Adipocyte (in vitro differentiated cells): ENCODE results near the gene SCGB3A2.
"Not testable (repeated sequence)": the region's sequence is repeated elsewhere in the genome, so short reads cannot be mapped to it uniquely, and the experiment has no call there.

ENCODE experiments used
- DNase-seq: peaks from one replicate; pipeline ENCODE4 v3.0.0-alpha.2; 2015; ENCODE audit warnings: low read depth
- H3K27me3 ChIP-seq: replicated peaks from 2 replicates; pipeline ENCODE4 v1.7.0; 2013; ENCODE audit warnings: mild to moderate bottlenecking, low read length, moderate library complexity; ENCODE audit not compliant: control insufficient read depth, insufficient read depth
- H3K36me3 ChIP-seq: 2 replicates; pipeline ENCODE4 v1.7.0; 2013; ENCODE audit warnings: low read length, mild to moderate bottlenecking, moderate library complexity; ENCODE audit not compliant: control insufficient read depth, insufficient read depth, severe bottlenecking
- H3K4me1 ChIP-seq: 2 replicates; pipeline ENCODE4 v1.7.0; 2013; ENCODE audit warnings: mild to moderate bottlenecking, low read length, moderate library complexity; ENCODE audit not compliant: control insufficient read depth, insufficient read depth
- H3K4me3 ChIP-seq: 2 replicates; pipeline ENCODE4 v1.7.0; 2013; ENCODE audit warnings: mild to moderate bottlenecking, low read length, moderate library complexity
- H3K9ac ChIP-seq: 2 replicates; pipeline ENCODE4 v1.7.0; 2013; ENCODE audit warnings: mild to moderate bottlenecking, low read length, moderate library complexity
- H3K9me3 ChIP-seq: 2 replicates; pipeline ENCODE4 v1.7.0; 2013; ENCODE audit warnings: mild to moderate bottlenecking, low read length, moderate library complexity; ENCODE audit not compliant: control insufficient read depth

SCGB3A2 gene

GRCh38 chr5:147869112-147869511, 9.4 kb upstream of the SCGB3A2 start:
- H3K4me3 ChIP-seq = no peak overlapping the region
- peaks cover 2% of the 10 kb centered on the region for H3K27me3 ChIP-seq
- no peaks in the 10 kb centered on the region for H3K9me3 ChIP-seq
- DNase-seq = no peak
- no peaks in the 10 kb centered on the region for H3K36me3 ChIP-seq
- no peak overlapping the region for H3K9ac ChIP-seq
- H3K4me1 ChIP-seq = no peaks in the 10 kb centered on the region

- not testable (repeated sequence) for H3K4me3 ChIP-seq, H3K4me1 ChIP-seq, DNase-seq, H3K9me3 ChIP-seq, H3K9ac ChIP-seq, H3K27me3 ChIP-seq, H3K36me3 ChIP-seq
These were observed 8.6 kb upstream of the SCGB3A2 start for GRCh38 chr5:147869892-147870291.

GRCh38 chr5:147871980-147872549, 6.4 kb upstream of the SCGB3A2 start:
- peaks cover 10% of the 10 kb centered on the region for H3K27me3 ChIP-seq
- H3K36me3 ChIP-seq, H3K4me3 ChIP-seq, H3K9me3 ChIP-seq, H3K4me1 ChIP-seq, DNase-seq, H3K9ac ChIP-seq: not testable (repeated sequence)

- not testable (repeated sequence) for DNase-seq, H3K4me3 ChIP-seq, H3K9me3 ChIP-seq, H3K4me1 ChIP-seq, H3K9ac ChIP-seq, H3K36me3 ChIP-seq
- H3K27me3 ChIP-seq = peaks cover 13% of the 10 kb centered on the region
These were observed 5.6 kb upstream of the SCGB3A2 start for GRCh38 chr5:147872744-147873435.

- DNase-seq, H3K9ac ChIP-seq, H3K4me1 ChIP-seq, H3K36me3 ChIP-seq, H3K4me3 ChIP-seq, H3K9me3 ChIP-seq: not testable (repeated sequence)
- H3K27me3 ChIP-seq = peaks cover 23% of the 10 kb centered on the region
These were observed 4.2 kb upstream of the SCGB3A2 start for GRCh38 chr5:147874118-147874875.

GRCh38 chr5:147874910-147875367, 3.6 kb upstream of the SCGB3A2 start:
- no peaks in the 10 kb centered on the region for H3K9me3 ChIP-seq
- no peak overlapping the region for H3K9ac ChIP-seq
- H3K27me3 ChIP-seq = peaks cover 27% of the 10 kb centered on the region
- no peaks in the 10 kb centered on the region for H3K4me1 ChIP-seq
- H3K36me3 ChIP-seq = no peaks in the 10 kb centered on the region
- DNase-seq = no peak
- H3K4me3 ChIP-seq = no peak overlapping the region

GRCh38 chr5:147876141-147876540, 2.4 kb upstream of the SCGB3A2 start:
- DNase-seq = no peak
- peaks cover 34% of the 10 kb centered on the region for H3K27me3 ChIP-seq

GRCh38 chr5:147876626-147877025, 1.9 kb upstream of the SCGB3A2 start:
- no peak overlapping the region for H3K4me3 ChIP-seq
- no peaks in the 10 kb centered on the region for H3K9me3 ChIP-seq
- H3K4me1 ChIP-seq = no peaks in the 10 kb centered on the region
- no peaks in the 10 kb centered on the region for H3K36me3 ChIP-seq
- DNase-seq = no peak
- H3K27me3 ChIP-seq = peaks cover 39% of the 10 kb centered on the region
- H3K9ac ChIP-seq = no peak overlapping the region

More at GRCh38 chr5:147876141-147876540, 2.4 kb upstream of the SCGB3A2 start:
- Histone ChIP-seq H3K9ac (no peak overlapping the region), H3K9me3 (no peaks in the 10 kb centered on the region), H3K4me3 (no peak overlapping the region), H3K4me1 (no peaks in the 10 kb centered on the region), H3K36me3 (no peaks in the 10 kb centered on the region)

- Histone ChIP-seq H3K36me3 (no peaks in the 10 kb centered on the region), H3K4me1 (no peaks in the 10 kb centered on the region), H3K4me3 (no peak overlapping the region), H3K9me3 (no peaks in the 10 kb centered on the region), H3K27me3 (peaks cover 46% of the 10 kb centered on the region), H3K9ac (no peak overlapping the region)
- DNase-seq = no peak
These were observed 1.3 kb downstream of the SCGB3A2 start for GRCh38 chr5:147879784-147880183.

GRCh38 chr5:147880487-147880886, 2.0 kb downstream of the SCGB3A2 start:
- peaks cover 51% of the 10 kb centered on the region for H3K27me3 ChIP-seq
- DNase-seq = no peak
- no peaks in the 10 kb centered on the region for H3K4me1 ChIP-seq
- H3K4me3 ChIP-seq = no peak overlapping the region
- no peak overlapping the region for H3K9ac ChIP-seq
- H3K9me3 ChIP-seq = no peaks in the 10 kb centered on the region
- no peaks in the 10 kb centered on the region for H3K36me3 ChIP-seq

GRCh38 chr5:147882586-147883313, 4.2 kb downstream of the SCGB3A2 start:
- peaks cover 42% of the 10 kb centered on the region for H3K27me3 ChIP-seq
- no peaks in the 10 kb centered on the region for H3K9me3 ChIP-seq
- H3K9ac ChIP-seq = no peak overlapping the region
- H3K36me3 ChIP-seq = no peaks in the 10 kb centered on the region
- H3K4me1 ChIP-seq = no peaks in the 10 kb centered on the region
- no peak for DNase-seq
- H3K4me3 ChIP-seq = no peak overlapping the region
